H9 (cell line): ENCODE data around the gene KREMEN2. TPM values are rescaled to one million over a fixed set of nuclear protein-coding genes. Genes with fewer than 3 reads are reported as not detected.
A peak's percentile ranks its signal among the peaks of the same experiment; 100 is the strongest.

Source experiments
- DNase-seq: peaks from one replicate; pipeline ENCODE4 v3.0.0-alpha.2; 2017
- H2AFZ ChIP-seq: one replicate; pipeline ENCODE4 v1.6.1; 2013; ENCODE audit warnings: mild to moderate bottlenecking, low read length, control low read depth, moderate library complexity
- H2AK5ac ChIP-seq: 2 replicates; pipeline ENCODE4 v1.6.1; 2013; ENCODE audit warnings: low read length, control low read depth, mixed read lengths; ENCODE audit not compliant: insufficient read length
- H2BK120ac ChIP-seq: one replicate; pipeline ENCODE4 v1.6.1; 2013; ENCODE audit warnings: low read depth, mild to moderate bottlenecking, low read length, control low read depth, inconsistent platforms; ENCODE audit not compliant: poor library complexity, severe bottlenecking
- H2BK12ac ChIP-seq: 2 replicates; pipeline ENCODE4 v1.6.1; 2013; ENCODE audit warnings: low read length, control low read depth, mixed read lengths, low read depth; ENCODE audit not compliant: insufficient read length
- H2BK15ac ChIP-seq: 2 replicates; pipeline ENCODE4 v1.6.1; 2013; ENCODE audit warnings: low read depth, low read length, control low read depth
- H2BK20ac ChIP-seq: one replicate; pipeline ENCODE4 v1.6.1; 2013; ENCODE audit warnings: low read depth, mild to moderate bottlenecking, low read length, control low read depth, inconsistent platforms; ENCODE audit not compliant: poor library complexity, severe bottlenecking
- H2BK5ac ChIP-seq: 2 replicates; pipeline ENCODE4 v1.6.1; 2013; ENCODE audit warnings: low read length, control low read depth, mixed read lengths; ENCODE audit not compliant: insufficient read length
- H3K14ac ChIP-seq: 2 replicates; pipeline ENCODE4 v1.6.1; 2013; ENCODE audit warnings: low read length, control low read depth; ENCODE audit not compliant: insufficient read depth
- H3K18ac ChIP-seq: 2 replicates; pipeline ENCODE4 v1.6.1; 2013; ENCODE audit warnings: low read depth, mild to moderate bottlenecking, mixed read lengths, low read length, control low read depth; ENCODE audit not compliant: insufficient read length
- H3K23ac ChIP-seq: 2 replicates; pipeline ENCODE4 v1.6.1; 2013; ENCODE audit warnings: low read length, control low read depth, mixed read lengths, low read depth; ENCODE audit not compliant: insufficient read length
- H3K23me2 ChIP-seq: 2 replicates; pipeline ENCODE4 v1.6.1; 2013; ENCODE audit warnings: low read depth, mild to moderate bottlenecking, mixed read lengths, low read length, control low read depth; ENCODE audit not compliant: insufficient read length, poor library complexity, severe bottlenecking
- H3K27ac ChIP-seq: 2 replicates; pipeline ENCODE4 v1.5.1; 2013; ENCODE audit warnings: low read length, control low read depth, mixed read lengths, low read depth; ENCODE audit not compliant: insufficient read length
- H3K27me3 ChIP-seq: 2 replicates; pipeline ENCODE4 v1.6.1; 2013; ENCODE audit warnings: low read length, control low read depth, inconsistent platforms; ENCODE audit not compliant: insufficient read depth
- H3K4ac ChIP-seq: 2 replicates; pipeline ENCODE4 v1.6.1; 2013; ENCODE audit warnings: low read depth, mild to moderate bottlenecking, control low read depth, inconsistent platforms, low read length, moderate library complexity
- H3K4me1 ChIP-seq: 2 replicates; pipeline ENCODE4 v1.6.1; 2013; ENCODE audit warnings: low read length, control low read depth, inconsistent platforms; ENCODE audit not compliant: insufficient read depth
- H3K4me2 ChIP-seq: 2 replicates; pipeline ENCODE4 v1.6.1; 2013; ENCODE audit warnings: low read length, control low read depth, mixed read lengths; ENCODE audit not compliant: insufficient read length, insufficient read depth
- H3K56ac ChIP-seq: 2 replicates; pipeline ENCODE4 v1.6.1; 2013; ENCODE audit warnings: low read depth, mild to moderate bottlenecking, mixed read lengths, low read length, control low read depth; ENCODE audit not compliant: insufficient read length
- H3K79me1 ChIP-seq: 2 replicates; pipeline ENCODE4 v1.6.1; 2013; ENCODE audit warnings: low read depth, mild to moderate bottlenecking, moderate library complexity, low read length, control low read depth, inconsistent platforms; ENCODE audit not compliant: insufficient read depth, poor library complexity, severe bottlenecking
- H3K79me2 ChIP-seq: 2 replicates; pipeline ENCODE4 v1.6.1; 2013; ENCODE audit warnings: low read length, control low read depth, inconsistent platforms; ENCODE audit not compliant: insufficient read depth
- H3K9ac ChIP-seq: 2 replicates; pipeline ENCODE4 v1.6.1; 2013; ENCODE audit warnings: low read length, control low read depth, mixed read lengths; ENCODE audit not compliant: insufficient read length; ENCODE audit errors: extremely low read depth
- H3K9me3 ChIP-seq: one replicate; pipeline ENCODE4 v1.6.1; 2013; ENCODE audit warnings: low read depth, low read length, inconsistent platforms; ENCODE audit not compliant: control insufficient read depth
- H3T11ph ChIP-seq: one replicate; pipeline ENCODE4 v1.6.1; 2013; ENCODE audit warnings: mild to moderate bottlenecking, low read length, control low read depth, inconsistent platforms
- H4K20me1 ChIP-seq: one replicate; pipeline ENCODE4 v1.6.1; 2013; ENCODE audit not compliant: control insufficient read depth, insufficient read length, insufficient read depth
- H4K5ac ChIP-seq: 2 replicates; pipeline ENCODE4 v1.6.1; 2013; ENCODE audit warnings: low read depth, mild to moderate bottlenecking, mixed read lengths, low read length, control low read depth; ENCODE audit not compliant: insufficient read length
- H4K8ac ChIP-seq: replicated peaks from 2 replicates; pipeline ENCODE4 v1.6.1; 2013; ENCODE audit warnings: low read length, control low read depth, mixed read lengths, low read depth; ENCODE audit not compliant: insufficient read length
- H4K91ac ChIP-seq: 2 replicates; pipeline ENCODE4 v1.6.1; 2013; ENCODE audit warnings: low read depth, mild to moderate bottlenecking, moderate library complexity, mixed read lengths, low read length, control low read depth; ENCODE audit not compliant: insufficient read length
- H3K27ac Mint-ChIP-seq, 3 experiments: 2 replicates in 2 of 3; 3 replicates in 1 of 3; pipeline ENCODE4 v1.8.0; 2020 to 2021; ENCODE audit warnings: mixed read lengths in 3 of 3, mild to moderate bottlenecking in 1 of 3, moderate library complexity in 1 of 3
- H3K27me3 Mint-ChIP-seq: 2 replicates; pipeline ENCODE4 v1.8.0; 2021; ENCODE audit warnings: low read depth, mild to moderate bottlenecking, moderate library complexity, mixed read lengths
- H3K36me3 Mint-ChIP-seq, 3 experiments: 2 replicates in 2 of 3; 3 replicates in 1 of 3; pipeline ENCODE4 v1.8.0; 2020 to 2021; ENCODE audit warnings: low read depth in 3 of 3, mixed read lengths in 3 of 3; ENCODE audit not compliant: insufficient read depth in 1 of 3
- H3K4me1 Mint-ChIP-seq, 2 experiments: 2 replicates each; pipeline ENCODE4 v1.8.0; 2020; ENCODE audit warnings: mixed read lengths in 2 of 2
- H3K4me3 Mint-ChIP-seq, 2 experiments: 2 replicates in 1 of 2; 3 replicates in 1 of 2; pipeline ENCODE4 v1.8.0; 2020 to 2021; ENCODE audit warnings: mild to moderate bottlenecking in 2 of 2, mixed read lengths in 2 of 2, moderate library complexity in 1 of 2
- H3K9me3 Mint-ChIP-seq, 2 experiments: 2 replicates in 1 of 2; 3 replicates in 1 of 2; pipeline ENCODE4 v1.8.0; 2020; ENCODE audit warnings: mild to moderate bottlenecking in 2 of 2, mixed read lengths in 2 of 2, moderate library complexity in 1 of 2
- WGBS: extraction: QIAGEN DNeasy Blood & Tissue Kit; methylation state at CpG from one replicate; pipeline ENCODE4 v1.1.7; 2013; ENCODE audit warnings: missing lambda C conversion rate, low lambda C conversion rate, mixed read lengths; ENCODE audit not compliant: insufficient read length; ENCODE audit errors: extremely low coverage; 5-methylcytosine and 5-hydroxymethylcytosine counted together
- total RNA-seq: library from RNA; stranded (reverse); gene quantifications from 2 replicates; pipeline ENCODE4 v1.2.1, GENCODE V29; 2021
- TF ChIP-seq, protein P1 (sequence below): fragments of 200-600 bp; sonication (generic); conservative IDR thresholded peaks from 3 replicates; pipeline ENCODE4 v1.8.0; 2021; ENCODE audit warnings: antibody characterized with exemption, mild to moderate bottlenecking

KREMEN2 gene
- total RNA-seq, 1 experiment from 2014 or later, result 12.8 TPM

DNA sequence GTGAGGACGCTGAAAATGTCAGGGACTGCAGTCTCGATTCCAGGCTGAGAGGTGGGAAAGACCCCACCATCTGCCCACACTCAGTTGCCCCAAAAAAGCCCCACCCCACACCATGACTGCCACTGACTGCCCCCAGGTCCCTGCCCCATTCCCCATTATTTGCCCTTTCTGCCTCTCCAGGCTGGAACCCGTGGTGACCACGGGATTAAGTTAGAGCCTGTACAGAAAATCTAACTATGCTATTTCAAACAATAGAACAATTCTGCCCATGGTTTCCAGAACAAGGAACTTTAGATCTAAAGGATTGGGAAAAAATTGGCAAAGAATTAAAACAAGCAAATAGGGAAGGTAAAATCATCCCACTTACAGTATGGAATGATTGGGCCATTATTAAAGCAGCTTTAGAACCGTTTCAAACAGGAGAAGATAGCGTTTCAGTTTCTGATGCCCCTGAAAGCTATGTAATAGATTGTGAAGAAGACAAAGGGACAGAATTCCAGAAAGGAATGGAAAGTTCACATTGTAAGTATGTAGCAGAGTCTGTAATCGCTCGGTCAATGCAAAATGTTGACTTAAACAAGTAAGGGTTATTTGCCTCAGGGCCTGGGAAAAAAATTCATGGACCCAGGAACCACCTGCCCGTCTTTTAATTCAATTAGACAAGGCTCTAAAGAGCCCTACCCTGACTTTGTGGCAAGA, 38.0 kb upstream of the KREMEN2 start:
- no peak overlapping the region for H3K18ac ChIP-seq
- no CpG with 5 or more reads among the region's 9 CpGs for whole genome bisulfite sequencing
- H4K5ac ChIP-seq, result no peak overlapping the region
- no peak overlapping the region for H3K27ac ChIP-seq
- H3K79me2 ChIP-seq, result no peaks in the 10 kb centered on the region
- DNase-seq, result no peak
- H3K27me3 Mint-ChIP-seq, result peaks cover 6% of the 10 kb centered on the region
- H3K23ac ChIP-seq, result no peak overlapping the region
- peak overlapping the region in 1 of 2 experiments; percentile 55; a peak in 3 of 5 replicates for H3K4me3 Mint-ChIP-seq
- H3K9ac ChIP-seq, result peak overlapping the region; percentile 39
- H3K36me3 Mint-ChIP-seq, result peaks cover 10 to 15% (median 14%) of the 10 kb centered on the region in 3 experiments
- no peak overlapping the region for H2BK20ac ChIP-seq
- H2AFZ ChIP-seq, result no peak overlapping the region
- H4K91ac ChIP-seq, result no peak overlapping the region
- no peak overlapping the region for H3T11ph ChIP-seq
- H3K4me1 Mint-ChIP-seq, result peaks cover 28 to 30% of the 10 kb centered on the region in 2 experiments
- H3K4ac ChIP-seq, result no peak overlapping the region
- no peak overlapping the region for H4K8ac ChIP-seq
- H3K4me2 ChIP-seq, result peak overlapping the region; percentile 45
- no peak overlapping the region for H3K14ac ChIP-seq
- H3K27me3 ChIP-seq, result no peaks in the 10 kb centered on the region
- H3K23me2 ChIP-seq, result peaks cover 5% of the 10 kb centered on the region
- H3K56ac ChIP-seq, result no peak overlapping the region
- no peaks in the 10 kb centered on the region for H3K4me1 ChIP-seq
- no peak overlapping the region for H2BK5ac ChIP-seq
- H3K27ac Mint-ChIP-seq, result peak overlapping the region in 1 of 3 experiments; percentile 70; a peak in 1 of 7 replicates
- H3K79me1 ChIP-seq, result no peaks in the 10 kb centered on the region
- no peaks in the 10 kb centered on the region for H3K9me3 ChIP-seq
- H2BK15ac ChIP-seq, result no peak overlapping the region
- H3K9me3 Mint-ChIP-seq, result peaks cover 10 to 11% of the 10 kb centered on the region in 2 experiments
- no peak overlapping the region for H2AK5ac ChIP-seq
- no peaks in the 10 kb centered on the region for H4K20me1 ChIP-seq
- no peak overlapping the region for H2BK12ac ChIP-seq
- TF ChIP-seq, protein P1, sequence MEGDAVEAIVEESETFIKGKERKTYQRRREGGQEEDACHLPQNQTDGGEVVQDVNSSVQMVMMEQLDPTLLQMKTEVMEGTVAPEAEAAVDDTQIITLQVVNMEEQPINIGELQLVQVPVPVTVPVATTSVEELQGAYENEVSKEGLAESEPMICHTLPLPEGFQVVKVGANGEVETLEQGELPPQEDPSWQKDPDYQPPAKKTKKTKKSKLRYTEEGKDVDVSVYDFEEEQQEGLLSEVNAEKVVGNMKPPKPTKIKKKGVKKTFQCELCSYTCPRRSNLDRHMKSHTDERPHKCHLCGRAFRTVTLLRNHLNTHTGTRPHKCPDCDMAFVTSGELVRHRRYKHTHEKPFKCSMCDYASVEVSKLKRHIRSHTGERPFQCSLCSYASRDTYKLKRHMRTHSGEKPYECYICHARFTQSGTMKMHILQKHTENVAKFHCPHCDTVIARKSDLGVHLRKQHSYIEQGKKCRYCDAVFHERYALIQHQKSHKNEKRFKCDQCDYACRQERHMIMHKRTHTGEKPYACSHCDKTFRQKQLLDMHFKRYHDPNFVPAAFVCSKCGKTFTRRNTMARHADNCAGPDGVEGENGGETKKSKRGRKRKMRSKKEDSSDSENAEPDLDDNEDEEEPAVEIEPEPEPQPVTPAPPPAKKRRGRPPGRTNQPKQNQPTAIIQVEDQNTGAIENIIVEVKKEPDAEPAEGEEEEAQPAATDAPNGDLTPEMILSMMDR, result no peak
- no peak overlapping the region for H2BK120ac ChIP-seq
